ENCODE data around the gene NUAK1. TPM values are rescaled to one million over a fixed set of nuclear protein-coding genes. Genes with fewer than 3 reads are reported as not detected.
A peak's percentile ranks its signal among the peaks of the same experiment; 100 is the strongest.

Gene NUAK1
- total RNA-seq, 4 donors from 2014 or later = 22.6 to 44.3 (median 38.4) TPM

GRCh38 chr12:106137530-106138356 lies 1.0 kb downstream of the NUAK1 start:
- Histone ChIP-seq H3K36me3 (no peaks in the 10 kb centered on the region), H3K9me3 (no peaks in the 10 kb centered on the region), H3K4me3 (peak overlapping the region; percentile 90), H3K4me1 (peaks cover 79% of the 10 kb centered on the region), H3K27ac (peak overlapping the region; percentile 99), H3K27me3 (peaks cover 2% of the 10 kb centered on the region)
- WGBS = 5% methylated on average over 20 of the region's 20 CpGs
- TF ChIP-seq EP300 (IDR thresholded peaks at IDR 0.05) (no peak), POLR2A (IDR thresholded peaks at IDR 0.05) (no peak), POLR2AphosphoS5 (IDR thresholded peaks at IDR 0.05) (no peak)
- DNase-seq (ENCODE audit: low spot score in 2 of 2) = no peak

GRCh38 chr12:106136263-106136662 lies 2.5 kb downstream of the NUAK1 start:
- Histone ChIP-seq H3K27me3 (peaks cover 2% of the 10 kb centered on the region), H3K36me3 (no peaks in the 10 kb centered on the region), H3K27ac (peak overlapping the region; percentile 99), H3K4me1 (peaks cover 89% of the 10 kb centered on the region), H3K9me3 (no peaks in the 10 kb centered on the region), H3K4me3 (peak overlapping the region; percentile 90)
- DNase-seq (ENCODE audit: low spot score in 2 of 2) = peak; percentile 93 to 96
- 0% methylated on average over 13 of the region's 13 CpGs for WGBS
- no peak for TF ChIP-seq EP300 (IDR thresholded peaks at IDR 0.05)
- TF ChIP-seq POLR2AphosphoS5 (IDR thresholded peaks at IDR 0.05) = peak in 1 of 3 donors; percentile 44
- TF ChIP-seq CTCF (IDR thresholded peaks at IDR 0.05) = peak; percentile 70 to 82
- peak in 1 of 2 donors; percentile 23 for TF ChIP-seq POLR2A (IDR thresholded peaks at IDR 0.05)

- Histone ChIP-seq H3K36me3 (no peaks in the 10 kb centered on the region), H3K9me3 (no peaks in the 10 kb centered on the region), H3K27me3 (peaks cover 2% of the 10 kb centered on the region), H3K4me3 (peak overlapping the region; percentile 90), H3K27ac (peak overlapping the region; percentile 99), H3K4me1 (peaks cover 84% of the 10 kb centered on the region)
- 13% methylated on average over 4 of the region's 4 CpGs for WGBS
- no peak for DNase-seq (ENCODE audit: low spot score in 2 of 2)
- TF ChIP-seq POLR2AphosphoS5 (IDR thresholded peaks at IDR 0.05) (no peak), EP300 (IDR thresholded peaks at IDR 0.05) (no peak), POLR2A (IDR thresholded peaks at IDR 0.05) (no peak), CTCF (IDR thresholded peaks at IDR 0.05) (no peak)
These were observed 3.0 kb downstream of the NUAK1 start for GRCh38 chr12:106135781-106136180.

GRCh38 chr12:106135075-106135474 lies 3.7 kb downstream of the NUAK1 start:
- TF ChIP-seq POLR2AphosphoS5 (IDR thresholded peaks at IDR 0.05) = no peak
- TF ChIP-seq POLR2A (IDR thresholded peaks at IDR 0.05) = no peak
- no peak for TF ChIP-seq CTCF (IDR thresholded peaks at IDR 0.05)
- TF ChIP-seq EP300 (IDR thresholded peaks at IDR 0.05) = no peak

GRCh38 chr12:106134294-106134949 lies 4.3 kb downstream of the NUAK1 start:
- no peak for DNase-seq (ENCODE audit: low spot score in 2 of 2)
- TF ChIP-seq CTCF (IDR thresholded peaks at IDR 0.05) (no peak), EP300 (IDR thresholded peaks at IDR 0.05) (no peak), POLR2AphosphoS5 (IDR thresholded peaks at IDR 0.05) (peak in 1 of 3 donors; percentile 28)
- peak overlapping the region; percentile 90 for H3K4me3 ChIP-seq
- H3K4me1 ChIP-seq = peaks cover 73% of the 10 kb centered on the region
- H3K36me3 ChIP-seq = no peaks in the 10 kb centered on the region
- no peaks in the 10 kb centered on the region for H3K9me3 ChIP-seq
- H3K27ac ChIP-seq = peak overlapping the region; percentile 52
- H3K27me3 ChIP-seq = peaks cover 2% of the 10 kb centered on the region
- WGBS = 17% methylated on average over 3 of the region's 3 CpGs

More at GRCh38 chr12:106135075-106135474, 3.7 kb downstream of the NUAK1 start:
- Histone ChIP-seq H3K4me3 (peak overlapping the region; percentile 90), H3K27me3 (peaks cover 2% of the 10 kb centered on the region), H3K27ac (peak overlapping the region; percentile 99), H3K4me1 (peaks cover 77% of the 10 kb centered on the region), H3K36me3 (no peaks in the 10 kb centered on the region), H3K9me3 (no peaks in the 10 kb centered on the region)
- 43% methylated on average over 6 of the region's 6 CpGs for WGBS
- DNase-seq (ENCODE audit: low spot score in 2 of 2) = no peak
